Uterus (tissue), 4 donors: ENCODE data around the gene EMC6. TPM values are rescaled to one million over a fixed set of nuclear protein-coding genes. Genes with fewer than 3 reads are reported as not detected.

ENCODE experiments used
- DNase-seq, 2 donors: peaks; one replicate each; pipeline ENCODE4 v3.0.0-alpha.2; 2019 to 2020
- H3K27ac ChIP-seq, 2 donors: fragments of 200-600 bp; sonication (generic); 1 replicate in 1 of 2; 2 replicates in 1 of 2; pipeline ENCODE4 v1.5.1; 2016 to 2018
- H3K27me3 ChIP-seq, 2 donors: fragments of 200-600 bp; sonication (generic); one replicate each; pipeline ENCODE4 v1.5.1; 2018 to 2019; ENCODE audit warnings: control low read depth in 1 of 2
- H3K36me3 ChIP-seq, 2 donors: fragments of 200-600 bp; sonication (generic); one replicate each; pipeline ENCODE4 v1.5.1; 2019; ENCODE audit warnings: control low read depth in 1 of 2
- H3K4me1 ChIP-seq, 2 donors: fragments of 200-600 bp; sonication (generic); one replicate each; pipeline ENCODE4 v1.5.1; 2018 to 2019; ENCODE audit warnings: control low read depth in 1 of 2
- H3K4me3 ChIP-seq, 2 donors: fragments of 200-600 bp; sonication (generic); 1 replicate in 1 of 2; 2 replicates in 1 of 2; pipeline ENCODE4 v1.5.1; 2018 to 2019; ENCODE audit warnings: mild to moderate bottlenecking in 1 of 2
- H3K9me3 ChIP-seq, 2 donors: fragments of 200-600 bp; sonication (generic); one replicate each; pipeline ENCODE4 v1.5.1; 2019; ENCODE audit warnings: control low read depth in 1 of 2
- CTCF ChIP-seq, 4 experiments: fragments of 200-600 bp in 2 of 4; fragments of 450-650 bp in 2 of 4; sonication (generic) in 2 of 4; IDR thresholded peaks; one replicate each; pipeline ENCODE4 v1.5.1; 2016 to 2019; ENCODE audit warnings: antibody characterized with exemption in 4 of 4, mild to moderate bottlenecking in 2 of 4, moderate library complexity in 1 of 4
- POLR2A ChIP-seq, 2 donors: fragments of 450-650 bp; IDR thresholded peaks; one replicate each; pipeline ENCODE4 v1.6.1; 2016; ENCODE audit warnings: antibody characterized with exemption in 2 of 2, mild to moderate bottlenecking in 1 of 2, moderate library complexity in 1 of 2
- intact Hi-C: fragments of 100-400 bp; cut with DNase I; formaldehyde crosslinking; loops from one replicate; pipeline ENCODE4 v1.15.1; 2023; ENCODE audit warnings: low total_unique reads
- total RNA-seq, 4 donors: library from RNA; depleted of rRNA in 3 of 4; stranded (reverse); fragments of >200 nt in 3 of 4; gene quantifications; one replicate each; pipeline versions ENCODE4 v1.1.0 to v1.2.4, GENCODE V29; 2014 to 2023
- donor health status: DM: yes; HTN: yes; CAD: no.

EMC6 gene
- total RNA-seq, 4 donors from 2014 or later, result 7.1 to 34.7 (median 22.7) TPM

DNA sequence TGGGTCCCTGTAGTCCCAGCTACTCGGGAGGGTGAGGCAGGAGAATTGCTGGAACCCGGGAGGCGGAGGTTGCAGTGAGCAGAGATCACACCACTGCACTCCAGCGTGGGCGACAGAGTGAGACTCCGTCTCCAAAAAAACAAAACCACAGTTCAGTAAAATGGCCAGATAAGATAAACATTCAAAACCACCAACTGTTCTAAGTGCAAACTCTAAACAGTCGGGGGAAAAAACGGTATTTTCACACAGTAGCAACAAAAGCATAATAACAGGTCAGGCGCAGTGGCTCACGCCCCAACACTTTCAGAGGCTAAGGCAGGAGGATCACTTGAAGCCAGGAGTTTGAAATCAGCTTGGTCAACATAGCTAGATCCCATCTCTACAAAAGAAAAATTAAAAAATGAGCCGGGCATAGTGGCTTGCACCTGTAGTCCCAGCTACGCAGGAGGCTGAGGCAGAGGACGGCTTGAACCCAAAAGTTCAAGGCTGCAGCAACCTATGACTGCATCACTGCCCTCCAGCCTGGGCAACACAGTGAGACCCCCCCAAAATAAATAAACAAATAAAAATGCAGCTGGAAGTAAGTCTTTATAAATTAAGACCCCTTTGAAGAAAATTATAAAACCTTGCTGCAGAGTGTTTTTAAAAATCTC, 44.3 kb downstream of the EMC6 start:
- TF ChIP-seq CTCF (IDR thresholded peaks at IDR 0.05) (no peak), POLR2A (IDR thresholded peaks at IDR 0.05) (no peak)
- DNase-seq, result no peak
- Histone ChIP-seq H3K27me3 (no peaks in the 10 kb centered on the region), H3K4me1 (no peaks in the 10 kb centered on the region), H3K9me3 (no peaks in the 10 kb centered on the region), H3K4me3 (no peak overlapping the region), H3K27ac (no peak overlapping the region), H3K36me3 (no peaks in the 10 kb centered on the region)
- intact Hi-C loops, result no loop called here

- Histone ChIP-seq H3K27ac (no peak overlapping the region), H3K36me3 (no peaks in the 10 kb centered on the region)
- intact Hi-C loops, result no loop called here
Observed at GRCh38 chr17:3715296-3715695, 46.7 kb downstream of the EMC6 start.

GRCh38 chr17:3718201-3718600, 49.6 kb downstream of the EMC6 start:
- H3K9me3 ChIP-seq, result no peaks in the 10 kb centered on the region
- no peaks in the 10 kb centered on the region for H3K36me3 ChIP-seq
- no peak for DNase-seq
- intact Hi-C loops, result no loop called here
- TF ChIP-seq CTCF (IDR thresholded peaks at IDR 0.05) (no peak), POLR2A (IDR thresholded peaks at IDR 0.05) (no peak)
- H3K4me3 ChIP-seq, result no peak overlapping the region
- H3K27ac ChIP-seq, result no peak overlapping the region
- H3K4me1 ChIP-seq, result no peaks in the 10 kb centered on the region
- no peaks in the 10 kb centered on the region for H3K27me3 ChIP-seq

More at GRCh38 chr17:3715296-3715695, 46.7 kb downstream of the EMC6 start:
- no peaks in the 10 kb centered on the region for H3K9me3 ChIP-seq
- no peaks in the 10 kb centered on the region for H3K27me3 ChIP-seq
- no peak overlapping the region for H3K4me3 ChIP-seq
- no peak for DNase-seq
- no peaks in the 10 kb centered on the region for H3K4me1 ChIP-seq
- TF ChIP-seq POLR2A (IDR thresholded peaks at IDR 0.05) (no peak), CTCF (IDR thresholded peaks at IDR 0.05) (no peak)

GRCh38 chr17:3719265-3719664, 50.7 kb downstream of the EMC6 start:
- peak overlapping the region in 1 of 2 donors; percentile 58 for H3K27ac ChIP-seq
- TF ChIP-seq CTCF (IDR thresholded peaks at IDR 0.05) (no peak), POLR2A (IDR thresholded peaks at IDR 0.05) (no peak)
- no peaks in the 10 kb centered on the region for H3K36me3 ChIP-seq

More at GRCh38 chr17:3719265-3719664, 50.7 kb downstream of the EMC6 start:
- peaks cover 0 to 3% of the 10 kb centered on the region in 2 donors for H3K4me1 ChIP-seq
- DNase-seq, result no peak
- no peak overlapping the region for H3K4me3 ChIP-seq
- no peaks in the 10 kb centered on the region for H3K9me3 ChIP-seq
- H3K27me3 ChIP-seq, result no peaks in the 10 kb centered on the region
- intact Hi-C loops, result no loop called here

Other genes with a start within 250 kb of the EMC6 start
- gene OR1E2, start 235.0 kb upstream of the EMC6 start, total RNA-seq, result 1 to 10 TPM in 1 of 4 donors, not detected in 3; 4.6 TPM
- under 1 TPM in 1 of 4 donors, not detected in 3; 0.62 TPM for gene SPATA22, start 197.0 kb upstream of the EMC6 start, total RNA-seq
- gene ASPA, start 192.8 kb upstream of the EMC6 start, total RNA-seq, result 10 to 100 TPM in 2 of 4 donors, 1 to 10 TPM in 2; 1.3 to 19.4 (median 12.1) TPM
- gene TRPV3, start 111.0 kb upstream of the EMC6 start, total RNA-seq, result 1 to 10 TPM in 1 of 4 donors, under 1 TPM in 1, not detected in 2; 0.88 to 1.5 TPM
- gene TRPV1, start 59.4 kb upstream of the EMC6 start, total RNA-seq, result 10 to 100 TPM in 1 of 4 donors, 1 to 10 TPM in 3; 4.7 to 12.1 (median 8.5) TPM
- 10 to 100 TPM in 2 of 4 donors, 1 to 10 TPM in 1, under 1 TPM in 1; 0.26 to 24.4 (median 8.3) TPM for gene SHPK, start 32.6 kb upstream of the EMC6 start, total RNA-seq
- gene CTNS, start 32.1 kb upstream of the EMC6 start, total RNA-seq, result 10 to 100 TPM; 10.8 to 17.8 (median 13.8) TPM
- gene TAX1BP3, start 234 bp upstream of the EMC6 start, total RNA-seq, result 10 to 100 TPM; 44.7 to 98.7 (median 74.0) TPM
- gene P2RX5, start 27.3 kb downstream of the EMC6 start, total RNA-seq, result 1 to 10 TPM in 2 of 4 donors, under 1 TPM in 2; 0.51 to 8.2 (median 1.1) TPM
- 1 to 10 TPM in 1 of 4 donors, not detected in 3; 2.0 TPM for gene HASPIN, start 55.1 kb downstream of the EMC6 start, total RNA-seq
- 10 to 100 TPM in 2 of 4 donors, 1 to 10 TPM in 2; 2.8 to 46.8 (median 14.2) TPM for gene ITGAE, start 132.4 kb downstream of the EMC6 start, total RNA-seq
- gene NCBP3, start 177.4 kb downstream of the EMC6 start, total RNA-seq, result 10 to 100 TPM; 16.5 to 46.7 (median 30.1) TPM
- gene CAMKK1, start 224.2 kb downstream of the EMC6 start, total RNA-seq, result 10 to 100 TPM in 1 of 4 donors, 1 to 10 TPM in 3; 2.6 to 37.6 (median 6.4) TPM
- 10 to 100 TPM in 2 of 4 donors, 1 to 10 TPM in 2; 1.2 to 18.8 (median 9.9) TPM for gene P2RX1, start 247.7 kb downstream of the EMC6 start, total RNA-seq